NCI-H128 (cell line): ENCODE measurements around the gene TTLL8.
"Not testable (repeated sequence)": the region's sequence is repeated elsewhere in the genome, so short reads cannot be mapped to it uniquely, and the experiment has no call there.

Experiments
- DNase-seq: peaks from one replicate; lab custom pipeline; 2025; ENCODE audit not compliant: unreplicated experiment; lab: John Stamatoyannopoulos, UW

TTLL8 gene

DNA sequence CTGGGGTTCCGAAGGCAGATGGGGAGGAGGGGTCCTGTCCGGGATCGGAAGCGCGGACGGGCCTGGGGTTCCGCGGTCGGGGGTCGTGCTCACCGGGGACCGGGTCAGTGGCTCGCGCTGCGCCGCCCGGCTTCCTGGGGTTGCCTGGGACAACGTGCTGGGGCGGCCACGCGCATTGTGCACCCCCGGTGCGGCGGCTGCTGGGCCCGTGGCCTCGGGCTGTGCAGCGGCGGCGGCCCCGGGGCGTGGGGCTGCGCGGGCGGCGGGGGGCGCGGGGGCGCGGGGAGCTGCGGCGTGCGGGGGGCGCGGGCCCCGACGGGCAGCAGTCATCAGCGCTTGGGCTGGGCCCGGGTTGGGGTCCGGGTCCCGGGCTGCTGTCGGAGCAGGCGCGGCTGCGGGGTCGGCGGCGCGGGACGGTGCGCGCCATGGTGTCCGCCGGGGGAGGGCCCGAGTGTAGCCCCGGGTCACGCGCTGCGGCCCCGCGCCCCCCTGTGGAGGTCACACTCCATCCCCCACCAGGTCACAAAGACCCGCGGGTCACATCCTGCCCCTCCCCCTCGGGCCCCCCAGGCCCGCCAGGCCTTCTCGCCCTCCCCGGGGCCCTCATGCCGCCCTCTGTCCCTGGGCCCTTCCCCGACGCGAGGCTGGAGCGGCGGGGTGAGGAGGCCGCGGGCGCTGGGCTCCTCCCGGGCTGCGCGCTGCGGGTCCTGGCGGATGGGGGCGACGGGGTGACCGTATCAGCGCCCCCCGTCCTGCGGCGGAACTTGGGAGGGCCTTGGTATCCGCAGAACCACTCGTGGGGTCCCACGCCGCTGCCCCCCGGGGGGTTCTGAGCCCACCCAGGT, at the start of gene TTLL8:
TTLL8 (minus strand) TSS at position 238 of the 845 bp plus-strand sequence.
- no peak for DNase-seq

DNA sequence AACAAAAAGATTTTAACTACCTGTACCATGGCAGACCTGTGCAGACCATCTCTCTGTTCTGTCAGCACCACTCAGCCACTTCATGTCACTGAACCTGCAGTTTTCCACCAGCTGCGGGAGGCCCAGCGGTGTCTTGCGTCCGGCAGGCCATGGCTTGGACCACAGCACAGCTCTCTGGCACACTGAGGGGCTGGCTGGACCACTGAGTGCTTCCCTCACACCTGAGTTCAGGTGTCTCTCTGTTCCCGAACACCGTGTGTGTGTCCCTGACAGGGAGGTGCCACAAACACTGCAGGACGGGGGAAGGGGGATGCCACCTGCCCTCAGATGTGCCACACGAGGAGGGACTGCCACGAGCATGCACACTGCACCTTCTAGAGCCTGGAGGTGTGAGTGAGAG, 49.4 kb upstream of the TTLL8 start:
- no peak for DNase-seq

DNA sequence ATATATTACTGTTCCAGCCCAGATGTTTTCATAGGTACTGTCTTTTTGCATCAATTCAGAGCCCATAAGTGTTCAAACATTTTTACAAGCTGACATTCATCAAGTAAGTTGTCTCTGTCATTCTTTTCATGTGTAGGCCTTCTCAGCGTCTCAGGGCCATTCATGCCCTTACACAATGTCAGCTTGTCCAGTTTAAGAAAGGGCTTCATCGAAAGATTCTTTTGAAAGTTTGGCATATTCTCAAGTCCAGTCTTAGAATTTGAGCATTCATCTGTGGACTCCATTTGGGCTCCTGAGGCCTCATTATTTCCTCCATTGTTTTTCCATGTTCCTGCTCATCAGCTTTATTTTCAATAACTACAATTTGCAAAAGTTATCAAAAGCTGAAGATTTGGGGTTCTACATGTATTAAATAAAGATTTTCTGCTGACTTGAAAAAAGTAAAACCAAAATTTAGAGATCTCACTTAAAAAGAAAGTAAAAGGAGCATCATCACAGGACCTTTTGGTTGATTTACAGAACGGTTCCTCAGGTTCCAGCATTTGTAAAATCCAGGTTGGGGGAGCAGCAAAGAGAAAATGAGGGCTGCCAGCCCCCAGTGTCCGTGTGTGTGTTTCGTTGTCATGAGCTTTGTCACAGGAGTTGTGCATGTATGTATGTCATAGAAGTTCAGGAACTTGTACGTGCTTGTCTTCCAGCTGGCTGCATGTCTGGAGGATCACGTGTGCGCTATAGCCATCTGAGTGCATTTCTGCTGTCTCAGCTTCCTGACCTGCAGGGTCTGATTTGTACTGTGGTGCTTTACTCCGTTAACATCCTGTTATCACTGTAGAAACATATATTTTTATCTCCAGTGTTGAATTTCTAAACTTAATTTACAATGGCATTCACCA, 47.4 kb upstream of the TTLL8 start:
- DNase-seq = no peak

DNA sequence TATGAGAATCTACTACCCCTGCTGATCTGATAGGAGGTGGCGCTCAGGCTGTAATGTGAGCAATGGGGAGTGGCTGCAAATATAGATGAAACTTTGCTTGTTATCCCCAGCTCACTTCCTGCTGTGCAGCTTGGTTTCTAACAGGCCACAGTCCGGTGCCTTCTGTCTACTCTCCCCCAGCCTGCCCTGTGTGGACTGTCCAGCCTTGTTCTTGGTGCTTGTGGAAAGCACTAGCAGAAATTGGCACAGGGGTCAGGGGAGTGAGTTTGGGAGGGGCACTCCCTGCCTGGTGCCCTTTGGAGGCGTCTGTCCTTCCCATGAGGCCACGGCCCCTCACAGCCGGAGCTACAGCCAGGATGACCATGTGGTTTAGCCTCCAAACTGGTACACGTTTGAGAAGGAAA, 46.0 kb upstream of the TTLL8 start:
- no peak for DNase-seq

DNA sequence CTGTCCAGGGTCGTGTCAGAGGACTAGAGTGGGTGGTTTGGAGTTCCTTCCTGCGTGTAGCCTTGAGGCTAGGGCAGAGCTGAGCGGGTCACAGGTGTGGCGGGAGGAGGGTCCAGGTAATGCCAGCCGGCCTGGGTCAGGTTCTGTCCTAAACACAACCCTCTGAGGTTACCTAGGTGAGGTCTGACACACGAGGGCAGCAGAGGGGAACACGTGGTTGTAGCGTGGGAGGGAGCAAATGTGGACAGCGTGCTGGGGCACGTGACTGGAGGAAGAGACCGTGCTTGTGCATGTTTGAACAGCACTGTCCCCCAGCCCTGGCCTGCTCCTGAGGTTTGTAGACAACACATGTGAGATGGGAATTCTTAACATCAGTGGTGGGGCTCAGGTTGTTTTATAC, 44.8 kb upstream of the TTLL8 start:
- DNase-seq = no peak

DNA sequence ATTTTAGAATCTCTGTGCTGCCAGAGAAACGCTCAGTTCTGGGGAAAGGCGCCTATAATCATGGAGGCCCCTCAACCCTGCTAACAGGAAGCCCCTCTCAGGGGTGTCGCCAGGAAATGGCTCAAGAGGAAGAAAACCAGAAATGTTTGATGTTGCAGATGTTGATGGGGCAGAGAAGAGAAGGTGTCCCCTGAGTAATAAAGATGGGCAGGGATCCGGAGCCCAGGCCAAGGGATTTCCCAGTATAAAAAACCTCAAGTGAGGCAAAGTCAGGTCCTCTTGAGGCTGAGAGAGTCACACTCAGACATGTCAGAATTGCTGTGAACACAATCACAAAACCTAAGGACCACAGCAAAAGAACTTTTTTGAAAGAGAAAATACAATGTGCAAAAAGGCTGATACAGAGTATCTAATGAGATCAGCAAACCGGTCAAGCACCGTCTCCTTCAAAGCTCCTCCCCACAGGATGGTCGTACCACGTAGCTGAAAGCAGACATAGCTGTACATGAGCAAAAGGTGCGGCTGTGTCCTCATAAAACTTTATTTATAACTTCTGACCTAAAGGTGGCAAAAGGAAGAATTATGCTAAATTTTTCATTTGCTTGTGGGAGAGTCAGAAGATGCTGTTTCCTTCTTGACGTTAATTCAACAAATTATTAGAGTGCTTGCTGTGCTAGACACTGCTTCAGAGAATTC, 43.9 kb upstream of the TTLL8 start:
- DNase-seq = no peak

GRCh38 chr22:50098052-50098451, 40.0 kb upstream of the TTLL8 start:
- DNase-seq = no peak

GRCh38 chr22:50092342-50092741, 34.2 kb upstream of the TTLL8 start:
- no peak for DNase-seq

DNA sequence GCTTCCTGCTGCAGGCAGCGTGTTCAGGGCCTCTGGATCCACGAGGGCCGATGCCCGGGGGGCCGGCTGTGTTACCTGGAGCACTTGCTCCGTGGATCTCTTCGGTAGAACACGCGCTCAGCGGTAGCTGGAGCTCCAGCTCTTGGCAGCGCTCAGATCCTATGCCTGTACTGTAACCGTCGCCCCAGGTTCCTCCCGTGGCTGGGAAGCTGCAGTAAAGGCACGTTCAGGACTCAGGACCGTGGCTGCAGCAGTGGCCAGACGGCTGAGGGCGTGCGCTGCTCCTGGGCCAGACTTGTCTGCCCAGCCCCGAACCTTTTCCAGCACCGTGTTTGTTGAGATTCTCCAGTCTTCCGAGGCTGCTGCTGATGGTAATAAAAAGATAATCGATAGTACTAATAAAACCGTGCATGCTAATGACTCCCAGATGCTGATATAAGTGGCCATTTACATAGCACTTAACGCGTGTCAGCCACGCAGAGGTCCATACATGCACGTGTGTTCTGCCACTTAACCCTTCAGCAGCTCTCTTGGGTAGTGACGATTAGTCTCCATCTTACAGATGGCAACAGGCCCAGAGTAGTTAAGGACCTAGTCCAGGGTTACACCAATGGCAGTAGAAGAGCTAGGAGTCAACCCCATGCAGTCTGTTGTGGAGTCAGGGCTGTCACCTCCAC, 33.1 kb upstream of the TTLL8 start:
- no peak for DNase-seq

GRCh38 chr22:50090412-50090714, 32.3 kb upstream of the TTLL8 start:
- DNase-seq = no peak

GRCh38 chr22:50089682-50090411, 31.7 kb upstream of the TTLL8 start, which contains the start of gene MOV10L1:
Gene MOV10L1 (plus strand): TSS chr22:50090006. CDS start chr22:50090089, 83 bp downstream.
- DNase-seq = no peak

DNA sequence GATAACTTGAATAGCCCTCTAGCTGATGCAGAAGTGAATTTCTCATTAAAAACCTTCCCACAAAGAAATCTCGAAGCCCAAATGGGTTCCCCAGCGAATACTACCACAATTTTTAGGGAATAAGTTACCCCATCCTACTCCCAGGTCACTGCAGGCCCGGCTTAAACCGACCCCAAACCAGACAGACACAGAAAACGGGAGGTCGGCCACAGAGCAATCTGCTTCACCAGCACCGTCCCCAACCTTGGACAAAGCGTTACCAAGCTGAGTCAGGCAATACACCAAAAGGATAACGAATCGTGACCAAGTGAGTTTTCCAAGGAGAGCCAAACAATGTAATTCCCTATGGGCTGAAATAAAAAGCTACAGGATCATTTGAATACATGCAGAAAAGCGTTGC, 31.1 kb upstream of the TTLL8 start:
- DNase-seq = no peak

DNA sequence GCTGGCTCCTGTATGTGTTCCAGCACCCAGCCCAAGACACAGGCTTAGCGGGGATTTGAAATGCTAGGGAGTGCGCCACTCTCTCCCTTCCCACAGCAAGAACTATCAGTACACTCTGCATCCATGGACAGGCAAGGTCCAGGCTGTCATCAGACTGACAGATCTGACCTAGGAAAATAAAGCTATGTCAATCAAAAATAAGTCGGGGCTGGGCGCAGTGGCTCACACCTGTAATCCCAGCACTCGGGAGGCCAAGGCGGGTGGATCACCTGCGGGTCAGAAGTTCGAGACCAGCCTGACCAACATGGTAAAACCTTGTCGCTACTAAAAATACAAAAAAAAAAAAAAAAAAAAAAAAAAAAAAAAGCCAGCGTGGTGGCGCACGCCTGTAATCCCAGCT, 30.0 kb upstream of the TTLL8 start:
- no peak for DNase-seq

DNA sequence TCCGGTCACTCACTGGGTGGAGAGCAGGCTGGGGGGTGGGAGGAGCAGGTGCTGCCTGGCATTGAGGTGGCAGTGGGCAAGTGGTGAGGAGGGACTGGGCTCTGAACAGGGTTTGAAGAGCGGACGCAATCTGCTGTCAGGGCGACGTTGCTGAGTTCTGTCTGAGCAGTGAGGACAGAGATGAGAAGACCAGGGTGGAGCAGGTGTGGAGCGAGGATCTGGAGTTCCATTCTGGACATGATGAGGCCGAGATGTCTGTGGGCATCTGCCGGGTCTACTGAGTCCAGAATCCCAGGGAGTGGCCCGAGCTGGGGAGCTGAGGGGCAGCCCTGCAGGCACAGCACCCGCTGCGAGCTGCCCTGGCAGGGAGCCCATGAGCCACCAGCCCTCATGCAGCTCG, 29.5 kb upstream of the TTLL8 start:
- DNase-seq = no peak

GRCh38 chr22:50086975-50087374, 28.9 kb upstream of the TTLL8 start:
- not testable (repeated sequence) for DNase-seq

DNA sequence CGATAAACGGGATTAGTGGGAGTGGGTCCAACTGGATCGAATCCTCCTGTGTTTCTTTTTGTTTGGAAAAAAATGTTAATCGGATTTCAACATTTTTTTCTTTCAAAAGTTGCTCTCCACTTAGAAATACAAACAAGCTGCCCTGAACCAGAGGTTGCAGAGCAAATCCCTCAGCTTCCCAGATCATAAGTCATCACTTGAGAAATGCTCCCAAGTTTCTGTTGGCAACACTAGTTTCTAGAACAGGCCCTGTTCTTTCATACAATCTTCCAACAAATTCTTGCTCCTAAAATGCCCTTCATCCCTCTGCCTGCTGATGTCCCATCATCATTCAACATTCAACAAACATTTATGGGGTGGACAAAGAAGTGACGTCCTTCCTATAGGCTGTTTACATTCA, 28.4 kb upstream of the TTLL8 start:
- no peak for DNase-seq

DNA sequence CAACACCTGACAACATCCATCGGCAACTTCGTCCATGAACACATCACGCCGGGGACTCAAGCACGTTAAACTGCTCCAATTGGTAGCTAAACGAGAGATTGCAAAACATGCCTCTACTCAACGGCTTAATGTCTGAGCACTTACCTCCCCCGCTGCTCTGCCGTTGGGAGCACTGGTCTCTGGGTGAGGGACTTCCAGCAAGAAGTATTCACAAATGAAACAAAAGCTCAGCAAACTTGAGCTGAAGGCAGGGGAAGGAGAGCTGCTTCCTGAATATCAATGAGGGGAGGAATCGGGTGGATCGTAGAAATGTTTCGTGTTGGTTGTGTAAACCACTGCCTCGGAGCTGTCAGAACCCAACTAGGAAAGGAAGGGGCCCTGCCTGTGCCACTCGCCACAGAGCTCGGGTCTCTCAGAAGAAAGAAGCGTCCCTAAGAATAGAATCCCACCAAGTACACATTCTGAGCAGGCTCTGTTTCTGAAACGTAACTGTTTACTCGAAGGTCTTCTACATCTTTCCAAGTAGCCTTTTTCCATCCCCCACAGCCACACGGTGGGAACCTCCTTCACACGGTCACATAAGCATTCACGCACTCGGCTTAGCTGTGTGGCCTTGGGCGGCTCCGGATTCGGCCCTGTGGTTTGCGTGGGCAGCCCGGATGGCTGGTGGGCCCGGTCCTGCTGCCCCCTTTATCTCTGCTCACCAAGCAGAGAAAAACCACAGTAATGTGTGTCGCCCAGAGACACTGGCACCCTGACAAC, 27.3 kb upstream of the TTLL8 start, which contains the start of gene MLC1:
MLC1 (minus strand) TSS at position 216 of the 762 bp plus-strand sequence. CDS start 524 bp downstream, outside the sequence.
- no peak for DNase-seq

DNA sequence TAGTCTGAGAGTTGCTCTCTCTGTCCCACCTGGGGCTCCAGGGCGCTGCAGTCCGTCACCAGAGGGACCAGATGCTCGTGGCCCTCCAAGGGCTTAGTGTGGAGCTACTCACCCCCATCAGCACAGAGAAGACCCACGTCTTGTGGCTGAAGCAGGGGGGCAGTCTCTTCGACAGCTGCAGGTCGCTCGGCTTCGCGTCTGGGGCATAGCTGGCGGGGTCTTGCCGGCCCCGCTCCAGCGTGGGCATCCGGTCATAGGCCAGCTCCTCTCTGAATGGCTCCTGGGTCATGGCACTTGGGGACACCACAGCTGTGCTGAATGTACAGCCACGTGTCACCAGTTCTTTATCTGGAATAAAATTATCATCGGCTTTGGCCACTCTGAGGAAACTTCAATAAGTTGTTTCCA, 26.5 kb upstream of the TTLL8 start:
- no peak for DNase-seq

DNA sequence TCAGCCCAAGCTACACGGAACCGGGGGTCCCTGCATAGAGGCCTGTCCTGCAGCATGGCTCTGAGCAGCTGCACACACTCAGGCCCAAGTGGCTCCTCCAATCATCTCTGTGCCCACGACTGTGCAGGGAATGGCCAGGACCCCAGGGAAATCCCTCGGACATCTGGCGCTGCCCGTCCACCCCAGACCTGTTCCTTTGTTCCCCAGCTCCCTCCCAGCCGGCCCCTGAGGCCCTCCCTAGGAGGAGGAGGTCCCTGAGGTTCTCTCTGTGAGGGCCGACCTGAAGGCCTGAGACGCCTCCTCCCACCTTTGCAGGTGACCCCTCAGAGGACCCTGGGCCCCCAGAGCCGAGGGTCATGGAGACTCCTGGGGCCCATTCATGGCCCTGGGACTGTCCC, 26.0 kb upstream of the TTLL8 start:
- DNase-seq = no peak
